GM12878 (cell line): ENCODE results near the gene TC2N. TPM values are rescaled to one million over a fixed set of nuclear protein-coding genes. Genes with fewer than 3 reads are reported as not detected.

Experiments
- ATAC-seq: fragments of 200-7000 bp; cut with Tn5 transposase; 3 replicates; pipeline ENCODE4 v1.9.1; 2020; ENCODE audit warnings: mild to moderate bottlenecking, moderate library complexity
- BruUV-seq: library from RNA; stranded (reverse); fragments of 400-500 nt; replicated peaks from 2 replicates; lab custom pipeline; 2021; lab: Mats Ljungman, UMichigan
- CTCF ChIA-PET: fragments of 300-600 bp; sonication (Branson Sonifier 250); formaldehyde crosslinking; extraction: SDS; loops from one replicate; lab custom pipeline; 2021; ENCODE audit warnings: inconsistent platforms; lab: Yijun Ruan, JAX
- POLR2A ChIA-PET: fragments of 350-600 bp; formaldehyde crosslinking; extraction: SDS; loops from one replicate; lab custom pipeline; 2021; ENCODE audit warnings: inconsistent platforms; lab: Charles Lee
- RAD21 ChIA-PET: fragments of 300-600 bp; sonication (Branson Sonifier 250); formaldehyde crosslinking; loops from one replicate; lab custom pipeline; 2023; ENCODE audit warnings: antibody characterized with exemption; ENCODE audit not compliant: unreplicated experiment; lab: Charles Lee
- SMC1A ChIA-PET: fragments of 300-600 bp; sonication (Branson Sonifier 250); formaldehyde crosslinking; loops from one replicate; lab custom pipeline; 2023; ENCODE audit not compliant: unreplicated experiment, uncharacterized antibody; lab: Charles Lee
- DNase-seq: peaks from one replicate; pipeline ENCODE4 v3.0.0-alpha.2; 2011; ENCODE audit warnings: low read depth, low spot score
- FAIRE-seq: peaks from 3 replicates; lab custom pipeline; 2011; peaks lifted over from hg19 to GRCh38; lab: Jason Lieb, UNC
- H2AFZ ChIP-seq: 2 replicates; pipeline ENCODE4 v1.6.0; 2011; ENCODE audit warnings: low read depth, low read length, control low read depth; ENCODE audit not compliant: control insufficient read depth
- H3K27ac ChIP-seq: 2 replicates; pipeline ENCODE4 v1.5.1; 2011; ENCODE audit warnings: control low read depth; ENCODE audit not compliant: control insufficient read depth, insufficient read depth
- H3K27me3 ChIP-seq, 2 experiments: replicated peaks in 1 of 2; 2 replicates each; pipeline versions ENCODE4 v1.6.0 to v1.6.1; 2011; ENCODE audit warnings: low read length in 1 of 2; ENCODE audit not compliant: control insufficient read depth in 2 of 2, insufficient read depth in 2 of 2
- H3K36me3 ChIP-seq, 2 experiments: 2 replicates each; pipeline ENCODE4 v1.5.1; 2011; ENCODE audit warnings: low read length in 1 of 2; ENCODE audit not compliant: control insufficient read depth in 2 of 2, insufficient read depth in 2 of 2
- H3K4me1 ChIP-seq: 2 replicates; pipeline ENCODE4 v1.6.1; 2011; ENCODE audit warnings: mild to moderate bottlenecking, low read length, moderate library complexity, mixed read lengths; ENCODE audit not compliant: control insufficient read depth, insufficient read depth
- H3K4me2 ChIP-seq: 2 replicates; pipeline ENCODE4 v1.6.0; 2011; ENCODE audit warnings: control low read depth; ENCODE audit not compliant: control insufficient read depth, insufficient read depth
- H3K4me3 ChIP-seq: fragments of 200-600 bp; sonication (generic); 2 replicates; pipeline ENCODE4 v1.5.1; 2016
- H3K79me2 ChIP-seq: 2 replicates; pipeline ENCODE4 v1.6.0; 2011; ENCODE audit warnings: low read length; ENCODE audit not compliant: control insufficient read depth, insufficient read depth
- H3K9ac ChIP-seq: 2 replicates; pipeline ENCODE4 v1.8.0; 2011; ENCODE audit warnings: low read length, control low read depth, mixed read lengths; ENCODE audit not compliant: control insufficient read depth, insufficient read depth
- H3K9me3 ChIP-seq: replicated peaks from 3 replicates; pipeline ENCODE4 v1.5.1; 2011; ENCODE audit warnings: mild to moderate bottlenecking, low read length; ENCODE audit not compliant: control insufficient read depth, insufficient read depth
- H4K20me1 ChIP-seq: 2 replicates; pipeline ENCODE4 v1.6.0; 2011; ENCODE audit not compliant: control insufficient read depth, insufficient read depth
- ASH2L ChIP-seq: fragments of 300-600, 200-600 bp; sonication (generic); IDR thresholded peaks from 2 replicates; pipeline ENCODE4 v1.6.1; 2017; ENCODE audit warnings: low read depth, mild to moderate bottlenecking, borderline replicate concordance
- CHD4 ChIP-seq: fragments of 200-600 bp; sonication (generic); IDR thresholded peaks from 2 replicates; pipeline ENCODE4 v1.6.1; 2016; ENCODE audit warnings: mild to moderate bottlenecking
- CUX1 ChIP-seq: IDR thresholded peaks from 2 replicates; pipeline ENCODE4 v1.6.1; 2012; ENCODE audit warnings: improper control_type of control experiment, low read depth, low read length; ENCODE audit not compliant: insufficient replicate concordance
- JUNB ChIP-seq: IDR thresholded peaks from 2 replicates; pipeline ENCODE4 v1.6.1; 2016; ENCODE audit warnings: antibody characterized with exemption, mild to moderate bottlenecking
- LARP7 ChIP-seq: fragments of 450-650 bp; IDR thresholded peaks from 2 replicates; pipeline ENCODE4 v1.6.1; 2017; ENCODE audit warnings: mild to moderate bottlenecking
- MYB ChIP-seq: fragments of 150-350 bp; IDR thresholded peaks from 2 replicates; pipeline ENCODE4 v1.6.1; 2014; ENCODE audit warnings: mild to moderate bottlenecking, low read depth, low read length, borderline replicate concordance
- NFIC ChIP-seq: IDR thresholded peaks from 2 replicates; pipeline ENCODE4 v1.6.1; 2012; ENCODE audit warnings: low read depth, mild to moderate bottlenecking, inconsistent platforms, low read length, moderate library complexity
- NFYA ChIP-seq: IDR thresholded peaks from 2 replicates; pipeline ENCODE4 v1.6.1; 2011; ENCODE audit warnings: low read depth, mild to moderate bottlenecking, low read length, improper control_type of control experiment, borderline replicate concordance
- NR2F1 ChIP-seq: fragments of 450-650 bp; conservative IDR thresholded peaks from 2 replicates; pipeline ENCODE4 v1.6.1; 2017; ENCODE audit warnings: mild to moderate bottlenecking
- RELA ChIP-seq: fragments of 450-650 bp; IDR thresholded peaks from 2 replicates; pipeline ENCODE4 v1.8.0; 2014; ENCODE audit warnings: borderline replicate concordance; ENCODE audit not compliant: partially characterized antibody
- SMC3 ChIP-seq: IDR thresholded peaks from 2 replicates; pipeline ENCODE4 v1.6.1; 2011; ENCODE audit warnings: low read length, improper control_type of control experiment, borderline replicate concordance
- TBL1XR1 ChIP-seq: IDR thresholded peaks from 2 replicates; pipeline ENCODE4 v1.6.1; 2012; ENCODE audit warnings: low read depth, low read length, improper control_type of control experiment
- TCF12 ChIP-seq: IDR thresholded peaks from 2 replicates; pipeline ENCODE4 v1.6.1; 2011; ENCODE audit warnings: low read depth, mild to moderate bottlenecking, low read length
- YY1 ChIP-seq: IDR thresholded peaks from 2 replicates; pipeline ENCODE4 v1.6.1; 2011; ENCODE audit warnings: low read depth, mild to moderate bottlenecking, low read length
- WGBS: methylation state at CpG from one replicate; pipeline ENCODE4 v1.1.6; 2016; ENCODE audit warnings: low lambda C conversion rate; ENCODE audit not compliant: insufficient replicate concordance, insufficient coverage; ENCODE audit errors: missing lambda C conversion rate; 5-methylcytosine and 5-hydroxymethylcytosine counted together
- in situ Hi-C: fragments of 300-500 bp; cut with MboI; formaldehyde crosslinking; loops from 9 replicates; pipeline ENCODE4 v1.14.3; 2018; ENCODE audit warnings: mixed read lengths
- intact Hi-C: fragments of 100-400 bp; cut with micrococcal nuclease; formaldehyde crosslinking; loops from one replicate; pipeline ENCODE4 v1.14.2; 2022; ENCODE audit not compliant: unreplicated experiment
- polyA plus RNA-seq, 11 experiments: library from polyadenylated mRNA; depleted of rRNA in 4 of 11; unstranded in 6 of 11; stranded (reverse) in 5 of 11; fragments of >200 nt; fragmentation: Nextera tagmentation in 4 of 11; fragmentation: Illumina TruSeq in 1 of 11; extraction: Ambion mirVana in 4 of 11; extraction: Trizol in 1 of 11; gene quantifications; 1 replicate in 1 of 11; 2 replicates in 10 of 11; pipeline versions ENCODE4 v1.2.1 to v1.2.3, GENCODE V29; 2011 to 2016; ENCODE audit warnings: inconsistent platforms in 2 of 11, missing spikeins in 2 of 11, low read depth in 1 of 11
- total RNA-seq, 4 experiments: library from RNA; depleted of rRNA in 3 of 4; stranded (reverse); fragments of >200 nt in 3 of 4; fragmentation: Illumina TruSeq in 1 of 4; extraction: Trizol in 1 of 4; gene quantifications; 2 replicates each; pipeline versions ENCODE4 v1.2.1 to v1.2.3, GENCODE V29; 2013 to 2021
- TF ChIP-seq, protein P1 (sequence below): IDR thresholded peaks from 2 replicates; pipeline ENCODE4 v1.6.1; 2011; ENCODE audit warnings: mild to moderate bottlenecking, low read depth, low read length, moderate library complexity; ENCODE audit not compliant: insufficient replicate concordance
- TF ChIP-seq, protein P2 (sequence below): fragments of 450-650 bp; IDR thresholded peaks from 2 replicates; pipeline ENCODE4 v1.6.1; 2017; ENCODE audit warnings: borderline replicate concordance

The TC2N gene
- total and polyA plus RNA-seq, 10 of the 15 experiments (the other 5 are each of a cell fraction or from before 2014, with no cell fraction given), result 0.15 to 1.6 (median 0.35) TPM

- no peak for TF ChIP-seq TCF12
- TF ChIP-seq, protein P1, sequence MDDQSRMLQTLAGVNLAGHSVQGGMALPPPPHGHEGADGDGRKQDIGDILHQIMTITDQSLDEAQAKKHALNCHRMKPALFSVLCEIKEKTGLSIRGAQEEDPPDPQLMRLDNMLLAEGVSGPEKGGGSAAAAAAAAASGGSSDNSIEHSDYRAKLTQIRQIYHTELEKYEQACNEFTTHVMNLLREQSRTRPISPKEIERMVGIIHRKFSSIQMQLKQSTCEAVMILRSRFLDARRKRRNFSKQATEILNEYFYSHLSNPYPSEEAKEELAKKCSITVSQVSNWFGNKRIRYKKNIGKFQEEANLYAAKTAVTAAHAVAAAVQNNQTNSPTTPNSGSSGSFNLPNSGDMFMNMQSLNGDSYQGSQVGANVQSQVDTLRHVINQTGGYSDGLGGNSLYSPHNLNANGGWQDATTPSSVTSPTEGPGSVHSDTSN, result no peak
Observed at GRCh38 chr14:91755570-91756295, 111.6 kb downstream of the TC2N start (continued).

DNA sequence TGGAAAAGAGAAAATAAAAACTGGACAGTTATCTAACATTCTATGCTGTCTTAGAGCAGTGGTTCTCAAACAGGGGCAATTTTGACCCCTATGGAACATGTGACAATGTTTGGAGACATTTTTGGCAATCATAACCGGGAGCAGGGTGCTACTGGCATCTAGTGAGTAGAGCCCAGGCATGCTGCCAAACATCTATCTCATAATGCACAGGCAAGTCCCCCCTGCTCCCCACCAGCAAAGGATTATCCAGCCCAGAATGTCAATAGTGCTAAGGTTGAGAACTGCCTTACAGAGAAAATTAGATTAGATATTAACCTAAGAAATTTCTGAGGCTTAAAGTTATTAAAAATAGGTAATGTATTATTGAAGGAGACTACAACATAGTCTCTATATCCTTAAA, 112.5 kb downstream of the TC2N start:
- DNase-seq, result no peak
- no peaks in the 10 kb centered on the region for H3K27me3 ChIP-seq
- SMC1A ChIA-PET, result interaction anchor here (1.1 to 1.5 kb wide), 2 partner anchors 19 to 222 kb away, joined by 3 to 4 read pairs; no protein-coding TSS in a partner anchor
- POLR2A ChIA-PET, result no interaction called here
- H2AFZ ChIP-seq, result no peak overlapping the region
- no TSS peak for BruUV-seq
- H3K9ac ChIP-seq, result no peak overlapping the region
- H3K4me3 ChIP-seq, result no peak overlapping the region
- no peak overlapping the region for H3K27ac ChIP-seq
- CTCF ChIA-PET, result no interaction called here
- no peaks in the 10 kb centered on the region for H3K4me1 ChIP-seq
- intact Hi-C loops, result no loop called here
- RAD21 ChIA-PET, result no interaction called here
- 9% methylated on average over 1 of the region's 1 CpG for WGBS
- H3K4me2 ChIP-seq, result no peak overlapping the region
- H3K79me2 ChIP-seq, result no peaks in the 10 kb centered on the region
- no peaks in the 10 kb centered on the region for H3K36me3 ChIP-seq
- no peaks in the 10 kb centered on the region for H4K20me1 ChIP-seq
- H3K9me3 ChIP-seq, result no peaks in the 10 kb centered on the region; the same call in 2 of the 3 replicates
- in situ Hi-C loops, result no loop called here
- ATAC-seq, result no peak
- no peak for FAIRE-seq
- TF ChIP-seq YY1, result no peak
- TF ChIP-seq, protein P2, sequence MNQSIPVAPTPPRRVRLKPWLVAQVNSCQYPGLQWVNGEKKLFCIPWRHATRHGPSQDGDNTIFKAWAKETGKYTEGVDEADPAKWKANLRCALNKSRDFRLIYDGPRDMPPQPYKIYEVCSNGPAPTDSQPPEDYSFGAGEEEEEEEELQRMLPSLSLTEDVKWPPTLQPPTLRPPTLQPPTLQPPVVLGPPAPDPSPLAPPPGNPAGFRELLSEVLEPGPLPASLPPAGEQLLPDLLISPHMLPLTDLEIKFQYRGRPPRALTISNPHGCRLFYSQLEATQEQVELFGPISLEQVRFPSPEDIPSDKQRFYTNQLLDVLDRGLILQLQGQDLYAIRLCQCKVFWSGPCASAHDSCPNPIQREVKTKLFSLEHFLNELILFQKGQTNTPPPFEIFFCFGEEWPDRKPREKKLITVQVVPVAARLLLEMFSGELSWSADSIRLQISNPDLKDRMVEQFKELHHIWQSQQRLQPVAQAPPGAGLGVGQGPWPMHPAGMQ, result no peak
- TF ChIP-seq TBL1XR1, result no peak
- no peak for TF ChIP-seq NFYA
- TF ChIP-seq LARP7, result no peak
- no peak for TF ChIP-seq SMC3
- no peak for TF ChIP-seq CUX1
- no peak for TF ChIP-seq JUNB
- TF ChIP-seq MYB, result no peak
- TF ChIP-seq CHD4, result no peak
- TF ChIP-seq NR2F1, result no peak
- TF ChIP-seq RELA, result no peak
- no peak for TF ChIP-seq ASH2L
- no peak for TF ChIP-seq NFIC
